Measurements from ENCODE around the gene TRMT11.

TRMT11 gene

GRCh38 chr6:126035764-126036163, 49.4 kb downstream of the TRMT11 start:
- H3K9ac ChIP-seq (ENCODE audit: low read depth, low read length), result no peak overlapping the region
- H3K4me3 ChIP-seq (ENCODE audit: low read depth, low read length), result no peak overlapping the region
- no peaks in the 10 kb centered on the region for H3K9me3 ChIP-seq (ENCODE audit: control insufficient read depth, insufficient read depth, low read length)
- no peaks in the 10 kb centered on the region for H3K27me3 ChIP-seq (ENCODE audit: control insufficient read depth, insufficient read depth, low read length)
- no peaks in the 10 kb centered on the region for H3K36me3 ChIP-seq (ENCODE audit: control insufficient read depth, insufficient read depth, low read length)
- no peaks in the 10 kb centered on the region for H3K4me1 ChIP-seq (ENCODE audit: control insufficient read depth, insufficient read depth, low read length)

DNA sequence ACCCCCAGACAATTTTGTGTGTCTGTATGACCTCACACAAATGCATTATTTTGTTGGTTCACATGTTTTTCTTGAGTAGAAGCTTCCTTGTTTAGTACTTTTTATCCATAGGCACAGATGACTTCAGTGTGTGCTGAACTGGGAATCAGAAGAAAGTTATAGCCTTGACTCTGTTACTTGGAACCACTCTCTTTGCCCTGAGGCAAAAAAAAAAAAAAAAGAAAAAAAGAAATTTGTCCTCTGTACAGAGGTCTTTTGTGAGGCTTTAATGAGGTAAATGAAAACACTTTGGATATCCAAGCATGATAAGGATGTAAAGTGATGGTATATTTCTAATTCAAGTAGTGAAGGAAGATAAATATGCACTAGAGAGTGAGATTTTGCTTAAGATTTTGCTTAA, 51.9 kb downstream of the TRMT11 start:
- H3K9me3 ChIP-seq (ENCODE audit: control insufficient read depth, insufficient read depth, low read length), result no peaks in the 10 kb centered on the region
- no peak overlapping the region for H3K4me3 ChIP-seq (ENCODE audit: low read depth, low read length)
- H3K4me1 ChIP-seq (ENCODE audit: control insufficient read depth, insufficient read depth, low read length), result no peaks in the 10 kb centered on the region
- no peaks in the 10 kb centered on the region for H3K27me3 ChIP-seq (ENCODE audit: control insufficient read depth, insufficient read depth, low read length)
- H3K9ac ChIP-seq (ENCODE audit: low read depth, low read length), result no peak overlapping the region
- no peaks in the 10 kb centered on the region for H3K36me3 ChIP-seq (ENCODE audit: control insufficient read depth, insufficient read depth, low read length)

DNA sequence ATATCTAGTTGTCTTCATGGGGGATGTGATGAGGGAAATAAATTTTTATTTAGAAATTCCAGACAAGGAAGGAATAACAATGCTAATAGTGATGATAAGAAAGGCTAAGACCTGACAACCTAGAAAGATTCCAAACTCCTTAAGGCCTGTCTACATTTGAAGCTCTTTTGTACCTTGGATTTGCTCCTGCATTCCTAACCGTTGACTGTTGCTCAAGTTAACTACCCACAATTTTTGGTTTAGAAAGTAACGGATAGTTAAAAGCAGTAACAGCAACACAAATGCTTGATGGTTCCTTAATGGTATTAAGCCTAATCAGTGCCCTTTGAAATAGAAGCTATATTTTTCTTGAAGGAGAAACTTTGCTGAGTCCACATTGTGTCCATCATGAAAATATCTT, 52.9 kb downstream of the TRMT11 start:
- H3K9ac ChIP-seq (ENCODE audit: low read depth, low read length), result no peak overlapping the region
- H3K4me3 ChIP-seq (ENCODE audit: low read depth, low read length), result no peak overlapping the region
- H3K4me1 ChIP-seq (ENCODE audit: control insufficient read depth, insufficient read depth, low read length), result no peaks in the 10 kb centered on the region
- no peaks in the 10 kb centered on the region for H3K27me3 ChIP-seq (ENCODE audit: control insufficient read depth, insufficient read depth, low read length)
- H3K9me3 ChIP-seq (ENCODE audit: control insufficient read depth, insufficient read depth, low read length), result no peaks in the 10 kb centered on the region
- no peaks in the 10 kb centered on the region for H3K36me3 ChIP-seq (ENCODE audit: control insufficient read depth, insufficient read depth, low read length)

DNA sequence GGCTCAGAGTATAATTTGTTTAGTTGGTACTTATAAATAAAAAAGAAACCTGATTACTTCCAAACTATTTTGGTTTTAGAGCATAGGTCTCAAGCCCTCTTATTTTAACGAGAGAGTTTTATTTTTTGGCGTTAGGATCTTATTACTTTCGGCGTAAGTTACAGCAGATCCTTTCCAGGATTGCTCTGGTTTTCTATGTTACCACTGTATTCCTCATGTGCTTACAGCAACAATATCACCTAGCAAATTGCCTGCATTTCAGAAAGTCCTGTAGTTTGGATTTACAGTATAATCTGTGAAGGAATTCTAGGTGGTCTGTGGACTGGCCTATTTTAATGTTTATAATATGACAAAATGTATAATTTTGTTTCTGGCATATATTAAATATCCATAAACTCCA, 54.1 kb downstream of the TRMT11 start:
- H3K36me3 ChIP-seq (ENCODE audit: control insufficient read depth, insufficient read depth, low read length), result no peaks in the 10 kb centered on the region

GRCh38 chr6:126040826-126041225, 54.5 kb downstream of the TRMT11 start:
- no peaks in the 10 kb centered on the region for H3K36me3 ChIP-seq (ENCODE audit: control insufficient read depth, insufficient read depth, low read length)
- H3K27me3 ChIP-seq (ENCODE audit: control insufficient read depth, insufficient read depth, low read length), result no peaks in the 10 kb centered on the region
- H3K4me3 ChIP-seq (ENCODE audit: low read depth, low read length), result no peak overlapping the region
- no peaks in the 10 kb centered on the region for H3K4me1 ChIP-seq (ENCODE audit: control insufficient read depth, insufficient read depth, low read length)
- H3K9ac ChIP-seq (ENCODE audit: low read depth, low read length), result no peak overlapping the region
- H3K9me3 ChIP-seq (ENCODE audit: control insufficient read depth, insufficient read depth, low read length), result no peaks in the 10 kb centered on the region

More for the DNA sequence above, 54.1 kb downstream of the TRMT11 start:
- Histone ChIP-seq H3K9ac (ENCODE audit: low read depth, low read length) (no peak overlapping the region), H3K9me3 (ENCODE audit: control insufficient read depth, insufficient read depth, low read length) (no peaks in the 10 kb centered on the region), H3K27me3 (ENCODE audit: control insufficient read depth, insufficient read depth, low read length) (no peaks in the 10 kb centered on the region), H3K4me1 (ENCODE audit: control insufficient read depth, insufficient read depth, low read length) (no peaks in the 10 kb centered on the region), H3K4me3 (ENCODE audit: low read depth, low read length) (no peak overlapping the region)

DNA sequence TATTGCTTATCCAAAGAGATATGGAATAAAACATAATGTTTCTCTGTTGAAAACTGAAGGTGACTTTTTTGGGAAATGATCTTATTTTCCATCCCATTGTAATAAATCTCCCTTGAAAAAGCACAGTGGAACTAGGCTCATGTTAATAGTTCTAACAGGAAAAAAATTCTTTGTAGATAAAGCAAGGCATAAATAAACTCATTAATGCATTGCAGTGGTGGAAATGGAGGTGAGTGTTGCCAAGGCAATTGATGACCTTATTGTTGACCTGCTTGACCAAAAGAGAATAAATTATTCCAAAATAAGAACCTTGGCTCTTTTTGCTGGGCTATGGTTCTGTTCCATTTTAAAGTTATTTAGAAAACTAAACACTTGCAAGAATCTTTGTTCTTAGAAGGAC, 55.2 kb downstream of the TRMT11 start:
- Histone ChIP-seq H3K9ac (ENCODE audit: low read depth, low read length) (no peak overlapping the region), H3K27me3 (ENCODE audit: control insufficient read depth, insufficient read depth, low read length) (no peaks in the 10 kb centered on the region), H3K4me1 (ENCODE audit: control insufficient read depth, insufficient read depth, low read length) (no peaks in the 10 kb centered on the region), H3K4me3 (ENCODE audit: low read depth, low read length) (no peak overlapping the region), H3K9me3 (ENCODE audit: control insufficient read depth, insufficient read depth, low read length) (no peaks in the 10 kb centered on the region), H3K36me3 (ENCODE audit: control insufficient read depth, insufficient read depth, low read length) (no peaks in the 10 kb centered on the region)

GRCh38 chr6:126042001-126042419, 55.7 kb downstream of the TRMT11 start:
- Histone ChIP-seq H3K4me3 (ENCODE audit: low read depth, low read length) (no peak overlapping the region), H3K9me3 (ENCODE audit: control insufficient read depth, insufficient read depth, low read length) (no peaks in the 10 kb centered on the region), H3K27me3 (ENCODE audit: control insufficient read depth, insufficient read depth, low read length) (no peaks in the 10 kb centered on the region), H3K36me3 (ENCODE audit: control insufficient read depth, insufficient read depth, low read length) (no peaks in the 10 kb centered on the region), H3K4me1 (ENCODE audit: control insufficient read depth, insufficient read depth, low read length) (no peaks in the 10 kb centered on the region), H3K9ac (ENCODE audit: low read depth, low read length) (no peak overlapping the region)

GRCh38 chr6:126047648-126048047, 61.3 kb downstream of the TRMT11 start:
- H3K36me3 ChIP-seq (ENCODE audit: control insufficient read depth, insufficient read depth, low read length), result peaks cover 10% of the 10 kb centered on the region
- H3K27me3 ChIP-seq (ENCODE audit: control insufficient read depth, insufficient read depth, low read length), result no peaks in the 10 kb centered on the region
- H3K4me3 ChIP-seq (ENCODE audit: low read depth, low read length), result no peak overlapping the region
- no peak overlapping the region for H3K9ac ChIP-seq (ENCODE audit: low read depth, low read length)
- H3K4me1 ChIP-seq (ENCODE audit: control insufficient read depth, insufficient read depth, low read length), result no peaks in the 10 kb centered on the region
- no peaks in the 10 kb centered on the region for H3K9me3 ChIP-seq (ENCODE audit: control insufficient read depth, insufficient read depth, low read length)

DNA sequence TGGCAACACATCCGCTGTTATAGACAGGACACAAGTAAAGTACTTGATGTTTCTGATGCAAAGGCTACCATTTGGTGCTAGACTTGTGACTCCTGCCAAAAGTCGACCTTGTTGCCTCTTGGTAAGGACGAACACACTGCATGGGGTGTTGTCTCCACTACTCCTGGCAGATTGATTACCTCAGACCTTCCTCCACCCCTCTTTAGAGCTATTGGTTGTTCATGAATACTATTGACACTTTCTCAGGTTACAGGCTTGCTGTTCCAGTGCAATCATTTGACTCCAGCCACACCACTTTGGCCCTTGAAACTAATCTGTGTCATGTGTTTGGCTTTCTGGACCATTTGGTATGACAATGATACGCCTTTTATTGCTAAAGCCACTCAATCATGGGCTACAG, 62.3 kb downstream of the TRMT11 start:
- H3K27me3 ChIP-seq (ENCODE audit: control insufficient read depth, insufficient read depth, low read length), result no peaks in the 10 kb centered on the region
- no peaks in the 10 kb centered on the region for H3K4me1 ChIP-seq (ENCODE audit: control insufficient read depth, insufficient read depth, low read length)
- H3K9me3 ChIP-seq (ENCODE audit: control insufficient read depth, insufficient read depth, low read length), result no peaks in the 10 kb centered on the region
- no peak overlapping the region for H3K9ac ChIP-seq (ENCODE audit: low read depth, low read length)
- H3K36me3 ChIP-seq (ENCODE audit: control insufficient read depth, insufficient read depth, low read length), result peaks cover 10% of the 10 kb centered on the region
- H3K4me3 ChIP-seq (ENCODE audit: low read depth, low read length), result no peak overlapping the region

GRCh38 chr6:126050795-126051194, 64.5 kb downstream of the TRMT11 start:
- Histone ChIP-seq H3K4me1 (ENCODE audit: control insufficient read depth, insufficient read depth, low read length) (no peaks in the 10 kb centered on the region), H3K9ac (ENCODE audit: low read depth, low read length) (no peak overlapping the region), H3K36me3 (ENCODE audit: control insufficient read depth, insufficient read depth, low read length) (peaks cover 14% of the 10 kb centered on the region), H3K9me3 (ENCODE audit: control insufficient read depth, insufficient read depth, low read length) (no peaks in the 10 kb centered on the region), H3K27me3 (ENCODE audit: control insufficient read depth, insufficient read depth, low read length) (no peaks in the 10 kb centered on the region), H3K4me3 (ENCODE audit: low read depth, low read length) (no peak overlapping the region)

DNA sequence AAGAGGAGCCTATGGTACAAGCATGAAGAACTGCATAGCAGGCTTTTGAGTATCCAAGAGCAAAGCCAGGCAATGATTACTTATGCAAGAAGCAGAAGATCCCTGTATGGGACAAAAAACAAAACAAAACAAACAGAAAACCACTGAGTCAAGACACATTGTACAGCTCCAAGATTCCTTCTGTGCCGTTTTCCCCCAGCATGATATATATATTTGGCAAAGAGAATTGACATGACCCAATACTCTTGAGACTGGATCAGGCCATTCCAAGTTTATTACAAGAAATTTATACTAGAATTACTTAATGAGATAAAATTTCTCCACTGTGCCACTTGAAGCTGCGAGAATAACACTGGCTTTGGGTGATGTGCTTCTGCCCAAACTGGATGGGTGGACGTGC, 65.5 kb downstream of the TRMT11 start:
- no peak overlapping the region for H3K4me3 ChIP-seq (ENCODE audit: low read depth, low read length)
- no peaks in the 10 kb centered on the region for H3K27me3 ChIP-seq (ENCODE audit: control insufficient read depth, insufficient read depth, low read length)
- no peaks in the 10 kb centered on the region for H3K9me3 ChIP-seq (ENCODE audit: control insufficient read depth, insufficient read depth, low read length)
- H3K9ac ChIP-seq (ENCODE audit: low read depth, low read length), result no peak overlapping the region
- peaks cover 14% of the 10 kb centered on the region for H3K36me3 ChIP-seq (ENCODE audit: control insufficient read depth, insufficient read depth, low read length)
- no peaks in the 10 kb centered on the region for H3K4me1 ChIP-seq (ENCODE audit: control insufficient read depth, insufficient read depth, low read length)

DNA sequence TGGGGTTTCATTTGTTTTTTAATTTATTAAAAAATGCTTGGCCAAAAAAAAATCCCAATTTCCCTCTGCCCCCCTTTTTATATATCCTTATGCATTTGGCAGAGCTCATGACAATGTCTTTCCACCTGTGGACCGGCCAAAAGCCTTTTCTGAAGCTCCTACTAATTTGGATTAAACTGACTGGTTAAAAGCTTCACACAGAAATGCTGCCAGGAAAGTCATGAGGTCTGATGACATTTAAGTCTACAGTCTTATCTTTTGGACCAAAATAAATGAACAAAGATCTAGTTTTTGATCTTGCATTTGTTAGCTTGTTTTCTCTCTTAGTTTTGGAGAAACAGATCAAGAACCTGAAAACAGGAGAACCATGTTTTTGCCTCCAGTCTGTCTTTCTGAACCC, 66.1 kb downstream of the TRMT11 start:
- Histone ChIP-seq H3K36me3 (ENCODE audit: control insufficient read depth, insufficient read depth, low read length) (peaks cover 10% of the 10 kb centered on the region), H3K4me3 (ENCODE audit: low read depth, low read length) (no peak overlapping the region), H3K9ac (ENCODE audit: low read depth, low read length) (no peak overlapping the region), H3K4me1 (ENCODE audit: control insufficient read depth, insufficient read depth, low read length) (no peaks in the 10 kb centered on the region), H3K27me3 (ENCODE audit: control insufficient read depth, insufficient read depth, low read length) (no peaks in the 10 kb centered on the region), H3K9me3 (ENCODE audit: control insufficient read depth, insufficient read depth, low read length) (no peaks in the 10 kb centered on the region)

DNA sequence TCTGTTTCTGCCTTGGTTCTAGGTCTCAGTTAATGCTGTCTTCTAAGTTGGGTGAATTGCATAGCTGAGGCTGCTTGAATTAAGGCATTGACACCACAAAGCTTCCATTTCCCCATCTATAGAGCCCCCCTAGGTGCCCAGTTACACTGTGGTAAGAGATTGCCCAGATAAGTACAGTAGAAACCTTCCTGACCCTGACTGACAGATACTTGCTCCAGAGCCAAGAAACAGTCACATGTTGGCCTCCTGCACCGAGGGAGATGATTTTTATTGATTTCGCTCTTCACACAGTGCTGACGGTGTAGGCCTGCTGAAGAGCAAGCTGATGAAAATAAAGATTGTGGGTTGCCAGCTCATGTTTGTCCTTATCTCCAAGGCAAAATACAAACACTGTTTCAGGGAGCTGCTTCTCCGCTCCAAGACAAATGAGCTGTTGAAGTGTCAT, 67.9 kb downstream of the TRMT11 start:
- Histone ChIP-seq H3K4me3 (ENCODE audit: low read depth, low read length) (no peak overlapping the region), H3K27me3 (ENCODE audit: control insufficient read depth, insufficient read depth, low read length) (no peaks in the 10 kb centered on the region), H3K36me3 (ENCODE audit: control insufficient read depth, insufficient read depth, low read length) (peaks cover 4% of the 10 kb centered on the region), H3K4me1 (ENCODE audit: control insufficient read depth, insufficient read depth, low read length) (no peaks in the 10 kb centered on the region), H3K9me3 (ENCODE audit: control insufficient read depth, insufficient read depth, low read length) (no peaks in the 10 kb centered on the region), H3K9ac (ENCODE audit: low read depth, low read length) (no peak overlapping the region)
